K562 (cell line): ENCODE results near the gene FAXC. TPM values are rescaled to one million over a fixed set of nuclear protein-coding genes. Genes with fewer than 3 reads are reported as not detected.

Experiments used
- CREM ChIP-seq: IDR thresholded peaks from 2 replicates; pipeline ENCODE4 v1.6.1; 2014; ENCODE audit warnings: antibody characterized with exemption, low read depth
- DIDO1 ChIP-seq: fragments of 450-650 bp; IDR thresholded peaks from 2 replicates; pipeline ENCODE4 v1.6.1; 2016; ENCODE audit warnings: low read depth, missing biosample characterization, missing genetic modification characterization
- ELF4 ChIP-seq: fragments of 450-650 bp; formaldehyde crosslinking; IDR thresholded peaks from 2 replicates; pipeline ENCODE4 v1.4.0; 2022; ENCODE audit warnings: missing genetic modification characterization
- GABPA ChIP-seq: fragments of 200-800 bp; sonication (Bioruptor generic); conservative IDR thresholded peaks from 2 replicates; pipeline ENCODE4 v1.6.1; 2016; ENCODE audit warnings: low read depth, missing genetic modification characterization, missing compliant biosample characterization
- HCFC1 ChIP-seq: IDR thresholded peaks from 2 replicates; pipeline ENCODE4 v1.6.1; 2012; ENCODE audit warnings: low read depth, low read length, improper control_type of control experiment
- MCM2 ChIP-seq: fragments of 450-650 bp; IDR thresholded peaks from 2 replicates; pipeline ENCODE4 v1.6.1; 2017; ENCODE audit warnings: low read depth, mild to moderate bottlenecking
- MTA3 ChIP-seq: fragments of 450-650 bp; formaldehyde crosslinking; IDR thresholded peaks from 2 replicates; pipeline ENCODE4 v1.6.1; 2017; ENCODE audit warnings: mild to moderate bottlenecking, borderline replicate concordance
- POLR2AphosphoS5 ChIP-seq: IDR thresholded peaks from 2 replicates; pipeline ENCODE4 v1.6.1; 2011; ENCODE audit warnings: mild to moderate bottlenecking, low read depth, low read length, moderate library complexity; ENCODE audit not compliant: control insufficient read depth, insufficient read depth
- RBM15 ChIP-seq: fragments of 200-400 bp; formaldehyde crosslinking; IDR thresholded peaks from 2 replicates; pipeline ENCODE4 v1.6.1; 2018; ENCODE audit warnings: mild to moderate bottlenecking, low read length, moderate library complexity; ENCODE audit not compliant: insufficient read depth
- RBM22 ChIP-seq: fragments of 200-400 bp; formaldehyde crosslinking; IDR thresholded peaks from 2 replicates; pipeline ENCODE4 v1.6.1; 2018; ENCODE audit warnings: low read length, low read depth; ENCODE audit not compliant: poor library complexity, severe bottlenecking
- TAF7 ChIP-seq: fragments of 450-650 bp; IDR thresholded peaks from 2 replicates; pipeline ENCODE4 v1.6.1; 2016; ENCODE audit warnings: missing genetic modification characterization, missing compliant biosample characterization
- TCF7 ChIP-seq: sonication (generic); IDR thresholded peaks from 2 replicates; pipeline ENCODE4 v1.6.1; 2016; ENCODE audit warnings: antibody characterized with exemption, borderline replicate concordance
- ZNF165 ChIP-seq: fragments of 250-450 bp; sonication (Bioruptor Pico); IDR thresholded peaks from 2 replicates; pipeline ENCODE4 v1.4.0; 2020; ENCODE audit warnings: borderline replicate concordance
- ZNF232 ChIP-seq: sonication (generic); formaldehyde crosslinking; IDR thresholded peaks from 2 replicates; pipeline ENCODE4 v1.8.0; 2022; ENCODE audit warnings: mild to moderate bottlenecking, missing genetic modification reagents
- ZNF431 ChIP-seq: sonication (generic); formaldehyde crosslinking; IDR thresholded peaks from 2 replicates; pipeline ENCODE4 v1.8.0; 2022; ENCODE audit warnings: mild to moderate bottlenecking, missing genetic modification reagents
- polyA plus RNA-seq, 8 experiments: library from polyadenylated mRNA; depleted of rRNA in 4 of 8; stranded (reverse) in 5 of 8; unstranded in 3 of 8; fragments of >200 nt; fragmentation: Nextera tagmentation in 2 of 8; fragmentation: Illumina TruSeq in 1 of 8; extraction: Ambion mirVana in 2 of 8; extraction: Trizol in 1 of 8; gene quantifications; 2 replicates each; pipeline versions ENCODE4 v1.2.1 to v1.2.3, GENCODE V29; 2011 to 2014; ENCODE audit warnings: inconsistent platforms in 1 of 8, missing spikeins in 1 of 8
- total RNA-seq, 7 experiments: library from RNA; depleted of rRNA in 6 of 7; stranded (reverse); fragments of >200 nt in 6 of 7; fragmentation: Illumina TruSeq in 2 of 7; extraction: Trizol in 2 of 7; gene quantifications; 2 replicates each; pipeline versions ENCODE4 v1.2.1 to v1.2.3, GENCODE V29; 2011 to 2021; ENCODE audit warnings: low replicate concordance in 1 of 7
- TF ChIP-seq, protein P1 (sequence below): fragments of 200-800 bp; sonication (Bioruptor generic); IDR thresholded peaks from 2 replicates; pipeline ENCODE4 v1.6.1; 2016; ENCODE audit warnings: missing genetic modification characterization, missing compliant biosample characterization
- TF ChIP-seq, protein P2 (sequence below), 2 experiments: IDR thresholded peaks; 2 replicates each; pipeline ENCODE4 v1.6.1; 2011; ENCODE audit warnings: borderline replicate concordance in 1 of 2, control low read depth in 1 of 2, low read depth in 1 of 2, low read length in 1 of 2, mild to moderate bottlenecking in 1 of 2, mixed read lengths in 1 of 2, moderate library complexity in 1 of 2; ENCODE audit not compliant: insufficient read depth in 1 of 2, insufficient read length in 1 of 2, poor library complexity in 1 of 2, severe bottlenecking in 1 of 2; ENCODE audit errors: extremely low read depth in 1 of 2
- TF ChIP-seq, protein P3 (sequence below), 2 experiments: fragments of 450-650 bp in 1 of 2; sonication (generic) in 1 of 2; formaldehyde crosslinking in 1 of 2; IDR thresholded peaks in 1 of 2; conservative IDR thresholded peaks in 1 of 2; 2 replicates each; pipeline versions ENCODE4 v1.6.1 to v1.8.1; 2016 to 2023; ENCODE audit warnings: mild to moderate bottlenecking in 2 of 2, moderate library complexity in 2 of 2, inconsistent platforms in 1 of 2, missing genetic modification reagents in 1 of 2

FAXC gene
- total and polyA plus RNA-seq, 9 of the 15 experiments (the other 6 are each of a cell fraction or from before 2014, with no cell fraction given), result 0.06 to 0.40 (median 0.13) TPM; not detected in 5

DNA sequence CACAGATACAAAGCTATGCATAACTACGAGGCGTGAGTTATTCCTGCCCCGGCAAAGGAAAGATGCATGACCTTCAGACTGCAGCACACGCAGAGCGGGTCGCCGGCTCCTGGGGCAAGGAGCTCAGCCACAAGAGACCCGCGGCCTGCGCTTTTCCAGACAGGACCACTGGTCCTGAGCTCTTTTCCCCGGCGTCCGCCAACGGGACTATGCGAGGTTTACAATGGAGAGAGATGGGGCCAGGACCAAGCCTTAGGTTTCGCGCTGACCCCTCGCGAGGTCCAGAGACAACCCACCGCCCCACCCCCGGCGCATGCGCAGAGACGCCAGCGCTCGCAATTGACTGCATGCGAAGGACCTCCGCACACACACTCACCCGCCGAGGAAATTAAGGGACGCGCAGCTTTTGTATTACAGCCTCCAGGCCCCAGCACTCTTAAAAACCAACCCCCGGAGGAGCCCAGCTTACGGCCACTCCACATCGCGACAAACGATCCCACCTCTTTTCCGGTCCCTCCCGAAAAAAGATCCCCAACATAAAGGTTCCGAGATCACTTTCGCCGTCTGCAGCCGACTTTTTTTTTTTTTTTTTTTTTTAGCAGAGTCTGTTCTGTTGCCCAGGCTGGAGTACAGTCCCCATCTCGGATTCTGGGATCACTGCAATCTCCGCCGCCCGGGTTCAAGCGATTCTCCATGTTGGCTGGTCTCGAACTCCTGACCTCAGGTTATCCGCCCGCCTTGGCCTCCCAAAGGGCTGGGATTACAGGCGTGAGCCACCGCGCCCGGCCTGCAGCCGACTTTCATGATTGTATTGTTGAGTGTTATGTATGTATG lies 44.4 kb upstream of the FAXC start, which contains the start of gene COQ3 (continued):
- TF ChIP-seq, protein P1, sequence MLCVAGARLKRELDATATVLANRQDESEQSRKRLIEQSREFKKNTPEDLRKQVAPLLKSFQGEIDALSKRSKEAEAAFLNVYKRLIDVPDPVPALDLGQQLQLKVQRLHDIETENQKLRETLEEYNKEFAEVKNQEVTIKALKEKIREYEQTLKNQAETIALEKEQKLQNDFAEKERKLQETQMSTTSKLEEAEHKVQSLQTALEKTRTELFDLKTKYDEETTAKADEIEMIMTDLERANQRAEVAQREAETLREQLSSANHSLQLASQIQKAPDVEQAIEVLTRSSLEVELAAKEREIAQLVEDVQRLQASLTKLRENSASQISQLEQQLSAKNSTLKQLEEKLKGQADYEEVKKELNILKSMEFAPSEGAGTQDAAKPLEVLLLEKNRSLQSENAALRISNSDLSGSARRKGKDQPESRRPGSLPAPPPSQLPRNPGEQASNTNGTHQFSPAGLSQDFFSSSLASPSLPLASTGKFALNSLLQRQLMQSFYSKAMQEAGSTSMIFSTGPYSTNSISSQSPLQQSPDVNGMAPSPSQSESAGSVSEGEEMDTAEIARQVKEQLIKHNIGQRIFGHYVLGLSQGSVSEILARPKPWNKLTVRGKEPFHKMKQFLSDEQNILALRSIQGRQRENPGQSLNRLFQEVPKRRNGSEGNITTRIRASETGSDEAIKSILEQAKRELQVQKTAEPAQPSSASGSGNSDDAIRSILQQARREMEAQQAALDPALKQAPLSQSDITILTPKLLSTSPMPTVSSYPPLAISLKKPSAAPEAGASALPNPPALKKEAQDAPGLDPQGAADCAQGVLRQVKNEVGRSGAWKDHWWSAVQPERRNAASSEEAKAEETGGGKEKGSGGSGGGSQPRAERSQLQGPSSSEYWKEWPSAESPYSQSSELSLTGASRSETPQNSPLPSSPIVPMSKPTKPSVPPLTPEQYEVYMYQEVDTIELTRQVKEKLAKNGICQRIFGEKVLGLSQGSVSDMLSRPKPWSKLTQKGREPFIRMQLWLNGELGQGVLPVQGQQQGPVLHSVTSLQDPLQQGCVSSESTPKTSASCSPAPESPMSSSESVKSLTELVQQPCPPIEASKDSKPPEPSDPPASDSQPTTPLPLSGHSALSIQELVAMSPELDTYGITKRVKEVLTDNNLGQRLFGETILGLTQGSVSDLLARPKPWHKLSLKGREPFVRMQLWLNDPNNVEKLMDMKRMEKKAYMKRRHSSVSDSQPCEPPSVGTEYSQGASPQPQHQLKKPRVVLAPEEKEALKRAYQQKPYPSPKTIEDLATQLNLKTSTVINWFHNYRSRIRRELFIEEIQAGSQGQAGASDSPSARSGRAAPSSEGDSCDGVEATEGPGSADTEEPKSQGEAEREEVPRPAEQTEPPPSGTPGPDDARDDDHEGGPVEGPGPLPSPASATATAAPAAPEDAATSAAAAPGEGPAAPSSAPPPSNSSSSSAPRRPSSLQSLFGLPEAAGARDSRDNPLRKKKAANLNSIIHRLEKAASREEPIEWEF, result no peak
- TF ChIP-seq ZNF232 (0 out of 2 replicates have a peak, but pooled peaks have one; percentile 62), RBM22 (no peak), ZNF431 (no peak), RBM15 (no peak), ZNF165 (CRISPR knock-in tag) (0 out of 2 replicates have a peak, but pooled peaks have one; percentile 47), HCFC1 (peak; percentile 73), CREM (peak; percentile 57), POLR2AphosphoS5 (peak; percentile 63; the same call in 1 of the 2 replicates), ELF4 (CRISPR knock-in tag) (0 out of 2 replicates have a peak, but pooled peaks have one; percentile 25), DIDO1 (peak; percentile 86), TCF7 (0 out of 2 replicates have a peak, but pooled peaks have one; percentile 59), MTA3 (no peak), MCM2 (no peak), TAF7 (tag) (peak; percentile 94), GABPA (tag) (peak; percentile 95)
- TF ChIP-seq, protein P2, sequence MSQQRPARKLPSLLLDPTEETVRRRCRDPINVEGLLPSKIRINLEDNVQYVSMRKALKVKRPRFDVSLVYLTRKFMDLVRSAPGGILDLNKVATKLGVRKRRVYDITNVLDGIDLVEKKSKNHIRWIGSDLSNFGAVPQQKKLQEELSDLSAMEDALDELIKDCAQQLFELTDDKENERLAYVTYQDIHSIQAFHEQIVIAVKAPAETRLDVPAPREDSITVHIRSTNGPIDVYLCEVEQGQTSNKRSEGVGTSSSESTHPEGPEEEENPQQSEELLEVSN (IDR thresholded peaks at IDR 0.05; ENCODE audit: borderline replicate concordance in 1 of 2, extremely low read depth in 1 of 2, insufficient read depth in 1 of 2, insufficient read length in 1 of 2, low read depth in 1 of 2, low read length in 1 of 2, poor library complexity in 1 of 2, severe bottlenecking in 1 of 2), result peak; percentile 23 to 65
- TF ChIP-seq, protein P3, sequence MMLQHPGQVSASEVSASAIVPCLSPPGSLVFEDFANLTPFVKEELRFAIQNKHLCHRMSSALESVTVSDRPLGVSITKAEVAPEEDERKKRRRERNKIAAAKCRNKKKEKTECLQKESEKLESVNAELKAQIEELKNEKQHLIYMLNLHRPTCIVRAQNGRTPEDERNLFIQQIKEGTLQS (IDR thresholded peaks at IDR 0.05), result no peak
- TF ChIP-seq, protein P3 (CRISPR knock-in tag; conservative IDR thresholded peaks at IDR 0.05), result no peak
